ENCODE measurements around the gene KMT2E.
"Not testable (repeated sequence)": the region's sequence is repeated elsewhere in the genome, so short reads cannot be mapped to it uniquely, and the experiment has no call there.

KMT2E gene

DNA sequence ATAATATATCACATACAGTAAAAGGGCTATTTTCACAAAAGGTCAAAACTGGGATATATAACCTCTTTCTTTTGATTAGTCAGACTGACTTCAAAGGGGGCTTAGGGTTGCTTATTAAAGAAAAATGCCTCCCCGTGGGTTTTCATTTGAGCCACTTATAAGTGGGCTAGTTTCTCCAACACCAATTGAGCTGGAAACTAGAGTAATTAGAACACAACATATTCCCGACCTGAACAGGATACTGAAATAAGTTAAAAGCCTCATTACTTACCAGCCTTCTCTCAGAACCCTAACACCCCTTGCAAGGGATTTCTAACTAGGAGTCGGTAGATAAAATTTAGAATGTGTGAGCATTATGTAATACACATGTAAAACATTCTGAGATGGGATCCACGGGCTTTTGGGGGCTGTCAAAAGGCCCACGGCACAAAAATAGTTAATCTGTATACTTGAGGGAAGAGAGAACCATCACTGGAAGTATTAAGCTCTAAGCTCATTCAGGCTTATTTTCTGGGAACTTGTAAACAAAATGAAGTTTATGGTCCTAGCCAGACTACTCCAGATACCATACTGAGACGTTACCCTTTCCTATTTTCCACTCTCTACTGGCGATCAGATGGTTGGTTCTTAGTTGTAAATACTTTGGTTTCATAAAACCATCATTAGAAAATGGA lies 29.3 kb upstream of the KMT2E start:
- peaks cover 52% of the 10 kb centered on the region for H3K4me1 ChIP-seq (ENCODE audit: insufficient read depth, low read length)
- H3K9ac ChIP-seq (ENCODE audit: low read depth, low read length): peak overlapping the region; percentile 97
- H3K4me3 ChIP-seq (ENCODE audit: low read length): peak overlapping the region; percentile 78
- no peaks in the 10 kb centered on the region for H3K27me3 ChIP-seq (ENCODE audit: insufficient read depth, low read length)
- peak overlapping the region; percentile 90 for H3K27ac ChIP-seq (ENCODE audit: low read depth, low read length)
- H3K36me3 ChIP-seq (ENCODE audit: insufficient read depth, low read length): peaks cover 7% of the 10 kb centered on the region; the same call in 1 of the 2 replicates
- WGBS: 62% methylated on average over 6 of the region's 7 CpGs
- no peaks in the 10 kb centered on the region for H3K9me3 ChIP-seq (ENCODE audit: insufficient read depth, low read depth, low read length)

- H3K4me3 ChIP-seq (ENCODE audit: low read length): peak overlapping the region; percentile 78
- H3K9ac ChIP-seq (ENCODE audit: low read depth, low read length): no peak overlapping the region
- no peaks in the 10 kb centered on the region for H3K9me3 ChIP-seq (ENCODE audit: insufficient read depth, low read depth, low read length)
- no CpG with 5 or more reads among the region's 1 CpG for WGBS
- H3K4me1 ChIP-seq (ENCODE audit: insufficient read depth, low read length): peaks cover 47% of the 10 kb centered on the region
- H3K27ac ChIP-seq (ENCODE audit: low read depth, low read length): no peak overlapping the region
- H3K27me3 ChIP-seq (ENCODE audit: insufficient read depth, low read length): no peaks in the 10 kb centered on the region
- peaks cover 12% of the 10 kb centered on the region; the same call in 1 of the 2 replicates for H3K36me3 ChIP-seq (ENCODE audit: insufficient read depth, low read length)
Observed at GRCh38 chr7:104985259-104985617, 28.8 kb upstream of the KMT2E start.

DNA sequence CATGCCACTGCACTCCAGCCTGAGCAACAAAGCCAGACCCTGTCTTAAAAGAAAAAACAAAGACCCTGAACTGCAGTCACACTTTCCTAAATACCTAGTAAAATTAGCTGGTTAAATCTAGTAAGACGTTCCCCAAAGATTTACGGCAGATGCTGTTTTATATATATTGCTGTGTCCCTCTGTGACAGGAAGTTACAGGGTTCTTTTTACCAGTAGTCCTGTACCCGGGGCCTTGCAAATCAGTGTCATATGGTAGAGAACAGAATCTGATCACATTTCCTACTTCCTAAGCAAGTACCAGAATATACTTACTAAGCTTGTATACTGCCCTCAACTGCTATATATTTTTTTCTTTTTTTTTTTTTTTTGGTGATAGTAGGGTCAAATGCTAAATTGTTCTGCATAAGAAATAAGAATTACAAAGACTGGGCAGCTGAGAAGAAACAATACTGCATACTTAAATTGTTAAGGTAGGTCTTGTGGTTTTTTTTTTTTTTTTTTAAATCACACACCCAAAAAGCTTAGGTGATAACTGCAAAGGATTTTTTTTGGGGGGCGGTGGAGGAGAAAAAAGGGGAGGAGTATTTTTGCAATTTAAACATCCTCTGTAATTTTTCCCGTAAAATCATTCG lies 27.3 kb upstream of the KMT2E start:
- H3K36me3 ChIP-seq (ENCODE audit: insufficient read depth, low read length): peaks cover 25% of the 10 kb centered on the region
- no peaks in the 10 kb centered on the region for H3K9me3 ChIP-seq (ENCODE audit: insufficient read depth, low read depth, low read length)
- H3K27ac ChIP-seq (ENCODE audit: low read depth, low read length): 0 out of 2 replicates have a peak overlapping the region, but pooled peaks have one; percentile 6
- H3K4me3 ChIP-seq (ENCODE audit: low read length): no peak overlapping the region
- peaks cover 38% of the 10 kb centered on the region for H3K4me1 ChIP-seq (ENCODE audit: insufficient read depth, low read length)
- WGBS: 100% methylated on average over 3 of the region's 6 CpGs
- H3K9ac ChIP-seq (ENCODE audit: low read depth, low read length): no peak overlapping the region
- H3K27me3 ChIP-seq (ENCODE audit: insufficient read depth, low read length): no peaks in the 10 kb centered on the region

- not testable (repeated sequence) for H3K27me3 ChIP-seq (ENCODE audit: insufficient read depth, low read length); H3K9ac ChIP-seq (ENCODE audit: low read depth, low read length); H3K9me3 ChIP-seq (ENCODE audit: insufficient read depth, low read depth, low read length); H3K4me3 ChIP-seq (ENCODE audit: low read length); H3K27ac ChIP-seq (ENCODE audit: low read depth, low read length)
- peaks cover 28% of the 10 kb centered on the region for H3K36me3 ChIP-seq (ENCODE audit: insufficient read depth, low read length)
- WGBS: 92% methylated on average over 13 of the region's 14 CpGs
- H3K4me1 ChIP-seq (ENCODE audit: insufficient read depth, low read length): peaks cover 35% of the 10 kb centered on the region
Observed at GRCh38 chr7:104987403-104987802, 26.6 kb upstream of the KMT2E start.

DNA sequence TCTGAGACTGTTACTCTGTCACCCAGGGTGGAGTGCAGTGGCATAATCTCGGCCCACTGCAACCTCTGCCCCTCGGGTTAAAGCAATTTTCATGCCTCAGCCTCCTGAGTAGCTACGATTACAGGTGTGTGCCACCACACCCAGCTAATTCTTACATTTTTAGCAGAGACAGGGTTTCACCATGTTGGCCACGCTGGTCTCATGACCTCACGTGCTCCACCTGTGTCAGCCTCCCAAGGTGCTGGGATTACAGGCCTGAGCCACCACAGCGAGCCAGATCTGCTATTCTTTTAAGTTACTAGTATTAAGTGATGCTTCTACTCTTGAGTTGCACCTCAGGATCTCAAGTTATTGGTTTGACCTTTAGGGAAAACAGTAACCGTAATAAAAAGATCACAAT lies 23.0 kb upstream of the KMT2E start:
- Histone ChIP-seq H3K4me3 (ENCODE audit: low read length) (no peak overlapping the region), H3K9me3 (ENCODE audit: insufficient read depth, low read depth, low read length) (no peaks in the 10 kb centered on the region), H3K27ac (ENCODE audit: low read depth, low read length) (no peak overlapping the region), H3K9ac (ENCODE audit: low read depth, low read length) (no peak overlapping the region), H3K27me3 (ENCODE audit: insufficient read depth, low read length) (no peaks in the 10 kb centered on the region), H3K4me1 (ENCODE audit: insufficient read depth, low read length) (peaks cover 12% of the 10 kb centered on the region), H3K36me3 (ENCODE audit: insufficient read depth, low read length) (peaks cover 46% of the 10 kb centered on the region)
- 95% methylated on average over 6 of the region's 7 CpGs for WGBS

- no peak overlapping the region for H3K27ac ChIP-seq (ENCODE audit: low read depth, low read length)
- H3K4me3 ChIP-seq (ENCODE audit: low read length): no peak overlapping the region
- H3K36me3 ChIP-seq (ENCODE audit: insufficient read depth, low read length): peaks cover 46% of the 10 kb centered on the region
- no peak overlapping the region for H3K9ac ChIP-seq (ENCODE audit: low read depth, low read length)
- WGBS: 98% methylated on average over 2 of the region's 2 CpGs
- no peaks in the 10 kb centered on the region for H3K27me3 ChIP-seq (ENCODE audit: insufficient read depth, low read length)
- no peaks in the 10 kb centered on the region for H3K9me3 ChIP-seq (ENCODE audit: insufficient read depth, low read depth, low read length)
- H3K4me1 ChIP-seq (ENCODE audit: insufficient read depth, low read length): peaks cover 5% of the 10 kb centered on the region
Observed at GRCh38 chr7:104992306-104992705, 21.7 kb upstream of the KMT2E start.

- Histone ChIP-seq H3K4me3 (ENCODE audit: low read length) (no peak overlapping the region), H3K36me3 (ENCODE audit: insufficient read depth, low read length) (peaks cover 46% of the 10 kb centered on the region), H3K27ac (ENCODE audit: low read depth, low read length) (no peak overlapping the region), H3K27me3 (ENCODE audit: insufficient read depth, low read length) (no peaks in the 10 kb centered on the region), H3K9me3 (ENCODE audit: insufficient read depth, low read depth, low read length) (no peaks in the 10 kb centered on the region), H3K4me1 (ENCODE audit: insufficient read depth, low read length) (no peaks in the 10 kb centered on the region; the same call in 1 of the 2 replicates), H3K9ac (ENCODE audit: low read depth, low read length) (no peak overlapping the region)
- WGBS: 91% methylated on average over 2 of the region's 2 CpGs
Observed at GRCh38 chr7:104993217-104993862, 20.7 kb upstream of the KMT2E start.

DNA sequence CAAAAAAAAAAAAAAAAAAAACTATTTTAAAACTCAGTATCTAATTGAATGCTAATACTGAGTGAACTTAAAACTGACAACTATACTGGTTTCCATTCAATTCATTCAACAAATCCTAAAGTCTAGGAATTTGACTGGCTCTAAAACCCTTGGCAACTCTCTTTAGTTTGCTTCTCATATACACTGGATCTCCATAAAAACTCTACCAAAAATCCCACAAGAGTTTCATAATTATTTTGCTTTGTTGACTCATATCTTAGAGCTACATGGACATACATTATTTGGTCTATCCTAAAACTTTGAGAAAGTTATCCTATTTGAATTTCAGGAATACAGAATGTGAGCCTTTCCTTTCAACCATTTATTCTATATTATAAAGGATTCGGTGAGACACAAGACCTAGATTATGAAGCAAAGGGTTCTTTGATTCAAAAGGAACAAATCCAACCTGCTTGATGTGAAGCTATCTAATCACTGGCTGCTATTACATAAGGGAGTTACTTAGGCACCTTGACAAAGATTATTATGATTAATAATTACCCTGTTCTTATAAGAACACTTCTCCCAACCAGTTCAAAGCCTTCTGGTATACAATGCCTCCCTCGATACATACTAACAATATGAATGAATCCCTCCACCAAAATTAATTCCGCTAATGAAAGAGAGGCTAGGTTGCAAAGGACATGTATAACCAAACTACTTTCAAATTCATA lies 15.8 kb upstream of the KMT2E start:
- H3K4me1 ChIP-seq (ENCODE audit: insufficient read depth, low read length): peaks cover 8% of the 10 kb centered on the region
- no peak overlapping the region for H3K9ac ChIP-seq (ENCODE audit: low read depth, low read length)
- no peaks in the 10 kb centered on the region for H3K9me3 ChIP-seq (ENCODE audit: insufficient read depth, low read depth, low read length)
- no peak overlapping the region for H3K4me3 ChIP-seq (ENCODE audit: low read length)
- H3K27me3 ChIP-seq (ENCODE audit: insufficient read depth, low read length): no peaks in the 10 kb centered on the region
- no peak overlapping the region for H3K27ac ChIP-seq (ENCODE audit: low read depth, low read length)
- H3K36me3 ChIP-seq (ENCODE audit: insufficient read depth, low read length): peaks cover 30% of the 10 kb centered on the region
- WGBS: 94% methylated on average over 3 of the region's 3 CpGs

DNA sequence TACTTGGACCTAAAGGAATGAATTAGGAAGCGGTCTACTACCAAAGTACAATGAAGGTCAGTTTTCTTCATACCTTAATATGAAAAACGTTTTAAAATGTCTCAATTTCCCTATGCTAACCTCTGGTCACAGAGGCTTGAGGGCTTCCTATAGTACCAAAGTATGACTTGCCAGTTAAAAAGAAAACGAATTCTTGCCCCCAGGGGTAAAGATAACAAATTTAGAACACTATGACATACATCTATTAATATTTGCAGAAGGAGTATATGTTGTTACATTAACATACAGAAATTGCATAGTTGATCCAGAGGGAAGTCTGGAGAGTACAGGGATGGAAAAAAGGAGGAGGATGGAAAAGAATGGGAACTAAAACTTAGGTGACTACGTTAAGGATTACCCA lies 13.8 kb upstream of the KMT2E start:
- Histone ChIP-seq H3K36me3 (ENCODE audit: insufficient read depth, low read length) (peaks cover 21% of the 10 kb centered on the region), H3K4me1 (ENCODE audit: insufficient read depth, low read length) (peaks cover 16% of the 10 kb centered on the region), H3K27me3 (ENCODE audit: insufficient read depth, low read length) (no peaks in the 10 kb centered on the region), H3K9ac (ENCODE audit: low read depth, low read length) (no peak overlapping the region), H3K4me3 (ENCODE audit: low read length) (no peak overlapping the region), H3K27ac (ENCODE audit: low read depth, low read length) (no peak overlapping the region), H3K9me3 (ENCODE audit: insufficient read depth, low read depth, low read length) (no peaks in the 10 kb centered on the region)
- 91% methylated on average over 3 of the region's 4 CpGs for WGBS

DNA sequence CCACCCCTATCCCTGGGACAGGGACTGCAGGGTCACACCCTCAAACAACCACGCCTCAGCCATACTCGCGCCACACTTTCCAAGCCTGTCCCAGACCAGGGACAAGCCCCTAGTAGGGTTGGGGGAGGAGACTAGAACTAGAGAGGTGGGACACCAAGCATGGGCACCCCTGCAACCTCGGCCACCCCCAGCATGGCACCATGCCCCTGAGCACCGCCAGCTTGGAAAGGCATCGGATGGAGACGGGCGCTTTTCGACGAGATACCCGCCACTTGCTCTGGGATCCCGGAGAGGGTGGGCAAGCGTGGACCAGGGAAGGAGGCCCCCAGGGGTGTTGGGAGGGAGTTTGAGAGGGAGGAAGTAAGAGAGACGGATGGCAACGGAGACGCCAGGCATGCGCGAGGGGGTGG lies 13.1 kb upstream of the KMT2E start:
- H3K27ac ChIP-seq (ENCODE audit: low read depth, low read length): no peak overlapping the region
- H3K4me3 ChIP-seq (ENCODE audit: low read length): no peak overlapping the region
- H3K4me1 ChIP-seq (ENCODE audit: insufficient read depth, low read length): peaks cover 16% of the 10 kb centered on the region
- H3K9ac ChIP-seq (ENCODE audit: low read depth, low read length): no peak overlapping the region
- peaks cover 20% of the 10 kb centered on the region for H3K36me3 ChIP-seq (ENCODE audit: insufficient read depth, low read length)
- WGBS: 91% methylated on average over 18 of the region's 18 CpGs
- H3K9me3 ChIP-seq (ENCODE audit: insufficient read depth, low read depth, low read length): no peaks in the 10 kb centered on the region
- H3K27me3 ChIP-seq (ENCODE audit: insufficient read depth, low read length): no peaks in the 10 kb centered on the region

GRCh38 chr7:105001652-105002184 lies 12.3 kb upstream of the KMT2E start:
- Histone ChIP-seq H3K4me3 (ENCODE audit: low read length) (no peak overlapping the region), H3K27me3 (ENCODE audit: insufficient read depth, low read length) (no peaks in the 10 kb centered on the region), H3K27ac (ENCODE audit: low read depth, low read length) (no peak overlapping the region), H3K9ac (ENCODE audit: low read depth, low read length) (no peak overlapping the region), H3K36me3 (ENCODE audit: insufficient read depth, low read length) (peaks cover 23% of the 10 kb centered on the region), H3K4me1 (ENCODE audit: insufficient read depth, low read length) (peaks cover 16% of the 10 kb centered on the region), H3K9me3 (ENCODE audit: insufficient read depth, low read depth, low read length) (no peaks in the 10 kb centered on the region)
- 89% methylated on average over 4 of the region's 5 CpGs for WGBS

All from HUES64 (cell line).